Measurements from ENCODE around the gene HSD17B13.

DNA sequence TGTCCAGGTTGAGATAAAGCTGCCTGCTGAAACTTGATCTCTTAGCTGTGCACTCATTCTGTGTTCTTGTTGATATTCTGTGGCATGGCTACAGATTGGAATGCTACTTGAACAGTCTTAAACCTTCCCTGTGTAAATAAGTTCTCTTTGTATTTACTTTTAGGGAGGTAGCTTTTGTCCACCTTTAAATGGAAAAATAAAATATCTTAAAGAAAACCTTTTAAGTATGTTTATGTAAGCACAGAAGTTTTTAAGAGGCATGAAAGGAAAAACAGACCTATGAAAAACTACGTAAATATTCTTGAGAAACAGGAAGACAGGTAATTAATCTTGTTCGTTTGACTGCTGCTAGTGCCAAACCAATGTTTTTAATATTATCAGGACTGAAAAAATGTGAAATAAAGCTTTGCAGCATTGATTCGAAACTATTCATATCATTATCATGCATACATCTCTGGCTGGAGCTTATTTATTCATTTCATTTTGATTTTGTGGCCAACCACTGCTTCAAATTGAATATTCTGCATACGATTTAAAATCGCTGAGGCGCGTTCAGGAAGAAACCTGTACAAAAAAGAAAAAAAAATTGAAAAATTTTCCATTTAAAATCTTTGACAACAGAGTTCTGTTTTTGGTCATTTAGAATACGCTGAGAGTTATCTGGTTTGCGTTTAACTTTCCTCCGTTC, 17.8 kb downstream of the HSD17B13 start:
- TF ChIP-seq SIN3A (IDR thresholded peaks at IDR 0.05; ENCODE audit: borderline replicate concordance, insufficient read depth, low read depth, low read length) (no peak), POLR2AphosphoS5 (IDR thresholded peaks at IDR 0.05; ENCODE audit: low read depth, low read length) (no peak), TCF7L2 (IDR thresholded peaks at IDR 0.05; ENCODE audit: low read depth, low read length) (peak; percentile 65)
- TF ChIP-seq, protein P1, sequence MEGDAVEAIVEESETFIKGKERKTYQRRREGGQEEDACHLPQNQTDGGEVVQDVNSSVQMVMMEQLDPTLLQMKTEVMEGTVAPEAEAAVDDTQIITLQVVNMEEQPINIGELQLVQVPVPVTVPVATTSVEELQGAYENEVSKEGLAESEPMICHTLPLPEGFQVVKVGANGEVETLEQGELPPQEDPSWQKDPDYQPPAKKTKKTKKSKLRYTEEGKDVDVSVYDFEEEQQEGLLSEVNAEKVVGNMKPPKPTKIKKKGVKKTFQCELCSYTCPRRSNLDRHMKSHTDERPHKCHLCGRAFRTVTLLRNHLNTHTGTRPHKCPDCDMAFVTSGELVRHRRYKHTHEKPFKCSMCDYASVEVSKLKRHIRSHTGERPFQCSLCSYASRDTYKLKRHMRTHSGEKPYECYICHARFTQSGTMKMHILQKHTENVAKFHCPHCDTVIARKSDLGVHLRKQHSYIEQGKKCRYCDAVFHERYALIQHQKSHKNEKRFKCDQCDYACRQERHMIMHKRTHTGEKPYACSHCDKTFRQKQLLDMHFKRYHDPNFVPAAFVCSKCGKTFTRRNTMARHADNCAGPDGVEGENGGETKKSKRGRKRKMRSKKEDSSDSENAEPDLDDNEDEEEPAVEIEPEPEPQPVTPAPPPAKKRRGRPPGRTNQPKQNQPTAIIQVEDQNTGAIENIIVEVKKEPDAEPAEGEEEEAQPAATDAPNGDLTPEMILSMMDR (IDR thresholded peaks at IDR 0.05) = no peak
